GM12878 (cell line): ENCODE data around the gene ITPR2. TPM values are rescaled to one million over a fixed set of nuclear protein-coding genes. Genes with fewer than 3 reads are reported as not detected.
A peak's percentile ranks its signal among the peaks of the same experiment; 100 is the strongest.

Experiments used
- ATF2 ChIP-seq: IDR thresholded peaks from 2 replicates; pipeline ENCODE4 v1.6.1; 2012; ENCODE audit warnings: low read length, inconsistent platforms
- ATF3 ChIP-seq: IDR thresholded peaks from 2 replicates; pipeline ENCODE4 v1.6.1; 2011; ENCODE audit warnings: low read depth, mild to moderate bottlenecking, low read length, moderate library complexity, borderline replicate concordance; ENCODE audit errors: extremely low read depth
- CBX3 ChIP-seq: fragments of 200-600 bp; sonication (generic); IDR thresholded peaks from 2 replicates; pipeline ENCODE4 v1.6.1; 2016; ENCODE audit warnings: low read depth, borderline replicate concordance
- CREB1 ChIP-seq: IDR thresholded peaks from 2 replicates; pipeline ENCODE4 v1.6.1; 2012; ENCODE audit warnings: low read depth, mild to moderate bottlenecking, inconsistent platforms
- CREM ChIP-seq: IDR thresholded peaks from 2 replicates; pipeline ENCODE4 v1.6.1; 2014; ENCODE audit warnings: antibody characterized with exemption, low read depth
- EED ChIP-seq: sonication (generic); IDR thresholded peaks from 2 replicates; pipeline ENCODE4 v1.6.1; 2016; ENCODE audit warnings: antibody characterized with exemption, low read depth
- EGR1 ChIP-seq, 2 experiments: IDR thresholded peaks; 1 replicate in 1 of 2; 2 replicates in 1 of 2; pipeline ENCODE4 v1.6.1; 2011 to 2012; ENCODE audit warnings: low read depth in 2 of 2, low read length in 2 of 2, borderline replicate concordance in 1 of 2, mild to moderate bottlenecking in 1 of 2, moderate library complexity in 1 of 2
- ETV6 ChIP-seq, 2 experiments: fragments of 450-650 bp in 1 of 2; IDR thresholded peaks in 1 of 2; conservative IDR thresholded peaks in 1 of 2; 2 replicates each; pipeline ENCODE4 v1.6.1; 2014; ENCODE audit warnings: antibody characterized with exemption in 1 of 2, borderline replicate concordance in 1 of 2, low read depth in 1 of 2, mild to moderate bottlenecking in 1 of 2, moderate library complexity in 1 of 2
- GABPA ChIP-seq: IDR thresholded peaks from 2 replicates; pipeline ENCODE4 v1.6.1; 2014; ENCODE audit warnings: antibody characterized with exemption, low read depth, mild to moderate bottlenecking, inconsistent platforms
- JUND ChIP-seq: IDR thresholded peaks from 2 replicates; pipeline ENCODE4 v1.6.1; 2012; ENCODE audit warnings: low read depth, mild to moderate bottlenecking, low read length, improper control_type of control experiment, moderate library complexity
- MAX ChIP-seq: IDR thresholded peaks from 2 replicates; pipeline ENCODE4 v1.6.1; 2012; ENCODE audit warnings: low read depth, low read length, improper control_type of control experiment
- MXI1 ChIP-seq: fragments of 150-350 bp; IDR thresholded peaks from 2 replicates; pipeline ENCODE4 v1.6.1; 2011; ENCODE audit warnings: low read depth, mild to moderate bottlenecking, inconsistent platforms, low read length, improper control_type of control experiment
- PAX5 ChIP-seq: IDR thresholded peaks from 2 replicates; pipeline ENCODE4 v1.6.1; 2011; ENCODE audit warnings: low read depth, low read length, borderline replicate concordance
- RAD21 ChIP-seq: IDR thresholded peaks from 2 replicates; pipeline ENCODE4 v1.6.1; 2011; ENCODE audit warnings: mild to moderate bottlenecking, low read depth, low read length, moderate library complexity; ENCODE audit not compliant: insufficient read depth
- RBBP5 ChIP-seq: fragments of 200-600 bp; sonication (generic); conservative IDR thresholded peaks from 2 replicates; pipeline ENCODE4 v1.6.1; 2016
- SMAD5 ChIP-seq: IDR thresholded peaks from 2 replicates; pipeline ENCODE4 v1.6.1; 2016; ENCODE audit warnings: antibody characterized with exemption, low read depth
- SREBF1 ChIP-seq: IDR thresholded peaks from 2 replicates; pipeline ENCODE4 v1.6.1; 2012; ENCODE audit warnings: mild to moderate bottlenecking, low read length
- STAT3 ChIP-seq: IDR thresholded peaks from 2 replicates; pipeline ENCODE4 v1.6.1; 2011; ENCODE audit warnings: low read depth, low read length, improper control_type of control experiment
- ZBTB4 ChIP-seq: fragments of 450-650 bp; formaldehyde crosslinking; IDR thresholded peaks from 2 replicates; pipeline ENCODE4 v1.4.0; 2022; ENCODE audit warnings: mild to moderate bottlenecking, moderate library complexity
- ZNF217 ChIP-seq: fragments of 450-650 bp; IDR thresholded peaks from 2 replicates; pipeline ENCODE4 v1.6.1; 2017; ENCODE audit warnings: antibody characterized with exemption, mild to moderate bottlenecking
- polyA plus RNA-seq, 11 experiments: library from polyadenylated mRNA; depleted of rRNA in 4 of 11; unstranded in 6 of 11; stranded (reverse) in 5 of 11; fragments of >200 nt; fragmentation: Nextera tagmentation in 4 of 11; fragmentation: Illumina TruSeq in 1 of 11; extraction: Ambion mirVana in 4 of 11; extraction: Trizol in 1 of 11; gene quantifications; 1 replicate in 1 of 11; 2 replicates in 10 of 11; pipeline versions ENCODE4 v1.2.1 to v1.2.3, GENCODE V29; 2011 to 2016; ENCODE audit warnings: inconsistent platforms in 2 of 11, missing spikeins in 2 of 11, low read depth in 1 of 11
- total RNA-seq, 4 experiments: library from RNA; depleted of rRNA in 3 of 4; stranded (reverse); fragments of >200 nt in 3 of 4; fragmentation: Illumina TruSeq in 1 of 4; extraction: Trizol in 1 of 4; gene quantifications; 2 replicates each; pipeline versions ENCODE4 v1.2.1 to v1.2.3, GENCODE V29; 2013 to 2021
- TF ChIP-seq, protein P1 (sequence below): fragments of 450-650 bp; IDR thresholded peaks from 2 replicates; pipeline ENCODE4 v1.6.1; 2017; ENCODE audit warnings: mild to moderate bottlenecking
- TF ChIP-seq, protein P2 (sequence below): fragments of 450-650 bp; IDR thresholded peaks from 2 replicates; pipeline ENCODE4 v1.6.1; 2018; ENCODE audit warnings: borderline replicate concordance, mild to moderate bottlenecking; ENCODE audit not compliant: partially characterized antibody

The ITPR2 gene
- total and polyA plus RNA-seq, 10 of the 15 experiments (the other 5 are each of a cell fraction or from before 2014, with no cell fraction given): 7.5 to 76.2 (median 47.1) TPM

DNA sequence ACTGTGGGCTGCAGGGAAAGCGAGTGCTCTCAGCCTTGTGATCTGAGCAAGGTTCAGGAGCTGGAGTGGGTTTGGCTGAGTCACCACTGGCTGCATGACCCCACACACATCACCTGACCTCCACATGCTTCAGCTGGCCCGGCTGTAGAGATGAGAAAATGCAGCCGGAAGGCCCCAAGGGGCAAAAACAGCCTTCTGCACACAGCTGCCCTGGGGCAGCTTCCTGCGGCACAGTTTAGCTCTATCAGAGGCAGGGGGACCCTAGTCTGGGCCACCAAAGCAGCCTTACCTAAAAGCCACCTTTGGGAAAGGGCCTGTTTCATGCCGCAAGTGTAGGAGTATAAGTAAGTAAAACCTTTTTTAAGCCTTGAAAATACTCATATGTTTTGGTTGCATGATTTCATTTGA lies 514.3 kb downstream of the ITPR2 start (continued):
- no peak for TF ChIP-seq ZNF217
- no peak for TF ChIP-seq RAD21
- TF ChIP-seq SREBF1: no peak
- 0 out of 2 replicates have a peak, but pooled peaks have one; percentile 26 for TF ChIP-seq GABPA
- TF ChIP-seq, protein P1, sequence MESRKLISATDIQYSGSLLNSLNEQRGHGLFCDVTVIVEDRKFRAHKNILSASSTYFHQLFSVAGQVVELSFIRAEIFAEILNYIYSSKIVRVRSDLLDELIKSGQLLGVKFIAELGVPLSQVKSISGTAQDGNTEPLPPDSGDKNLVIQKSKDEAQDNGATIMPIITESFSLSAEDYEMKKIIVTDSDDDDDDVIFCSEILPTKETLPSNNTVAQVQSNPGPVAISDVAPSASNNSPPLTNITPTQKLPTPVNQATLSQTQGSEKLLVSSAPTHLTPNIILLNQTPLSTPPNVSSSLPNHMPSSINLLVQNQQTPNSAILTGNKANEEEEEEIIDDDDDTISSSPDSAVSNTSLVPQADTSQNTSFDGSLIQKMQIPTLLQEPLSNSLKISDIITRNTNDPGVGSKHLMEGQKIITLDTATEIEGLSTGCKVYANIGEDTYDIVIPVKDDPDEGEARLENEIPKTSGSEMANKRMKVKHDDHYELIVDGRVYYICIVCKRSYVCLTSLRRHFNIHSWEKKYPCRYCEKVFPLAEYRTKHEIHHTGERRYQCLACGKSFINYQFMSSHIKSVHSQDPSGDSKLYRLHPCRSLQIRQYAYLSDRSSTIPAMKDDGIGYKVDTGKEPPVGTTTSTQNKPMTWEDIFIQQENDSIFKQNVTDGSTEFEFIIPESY: no peak
- TF ChIP-seq PAX5: 0 out of 2 replicates have a peak, but pooled peaks have one; percentile 42
- no peak for TF ChIP-seq CREB1
- TF ChIP-seq ETV6 (conservative IDR thresholded peaks at IDR 0.05 in 1 of 2, IDR thresholded peaks at IDR 0.05 in 1 of 2; ENCODE audit: borderline replicate concordance in 1 of 2, low read depth in 1 of 2): no peak
- no peak for TF ChIP-seq ATF2
- TF ChIP-seq CBX3: no peak
- TF ChIP-seq ZBTB4: no peak
- TF ChIP-seq STAT3: no peak
- no peak for TF ChIP-seq JUND
- no peak for TF ChIP-seq SMAD5
- TF ChIP-seq, protein P2, sequence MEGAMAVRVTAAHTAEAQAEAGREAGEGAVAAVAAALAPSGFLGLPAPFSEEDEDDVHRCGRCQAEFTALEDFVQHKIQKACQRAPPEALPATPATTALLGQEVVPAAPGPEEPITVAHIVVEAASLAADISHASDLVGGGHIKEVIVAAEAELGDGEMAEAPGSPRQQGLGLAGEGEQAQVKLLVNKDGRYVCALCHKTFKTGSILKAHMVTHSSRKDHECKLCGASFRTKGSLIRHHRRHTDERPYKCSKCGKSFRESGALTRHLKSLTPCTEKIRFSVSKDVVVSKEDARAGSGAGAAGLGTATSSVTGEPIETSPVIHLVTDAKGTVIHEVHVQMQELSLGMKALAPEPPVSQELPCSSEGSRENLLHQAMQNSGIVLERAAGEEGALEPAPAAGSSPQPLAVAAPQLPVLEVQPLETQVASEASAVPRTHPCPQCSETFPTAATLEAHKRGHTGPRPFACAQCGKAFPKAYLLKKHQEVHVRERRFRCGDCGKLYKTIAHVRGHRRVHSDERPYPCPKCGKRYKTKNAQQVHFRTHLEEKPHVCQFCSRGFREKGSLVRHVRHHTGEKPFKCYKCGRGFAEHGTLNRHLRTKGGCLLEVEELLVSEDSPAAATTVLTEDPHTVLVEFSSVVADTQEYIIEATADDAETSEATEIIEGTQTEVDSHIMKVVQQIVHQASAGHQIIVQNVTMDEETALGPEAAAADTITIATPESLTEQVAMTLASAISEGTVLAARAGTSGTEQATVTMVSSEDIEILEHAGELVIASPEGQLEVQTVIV: no peak
- no peak for TF ChIP-seq MXI1
- TF ChIP-seq ATF3: no peak
- no peak for TF ChIP-seq EED
- TF ChIP-seq MAX: no peak
- no peak for TF ChIP-seq CREM
- TF ChIP-seq RBBP5: no peak
- no peak for TF ChIP-seq EGR1 (IDR thresholded peaks at IDR 0.05; ENCODE audit: borderline replicate concordance in 1 of 2, low read depth in 2 of 2, low read length in 2 of 2)
